Uterus (tissue), 2 donors: ENCODE measurements around the gene DHX38.

ENCODE experiments used
- POLR2A ChIP-seq, 2 donors: fragments of 450-650 bp; IDR thresholded peaks; one replicate each; pipeline ENCODE4 v1.6.1; 2016; ENCODE audit warnings: antibody characterized with exemption in 2 of 2, mild to moderate bottlenecking in 1 of 2, moderate library complexity in 1 of 2
- TF ChIP-seq, protein P1 (sequence below), 4 experiments: fragments of 200-600 bp in 2 of 4; fragments of 450-650 bp in 2 of 4; sonication (generic) in 2 of 4; IDR thresholded peaks; one replicate each; pipeline ENCODE4 v1.5.1; 2016 to 2019; ENCODE audit warnings: antibody characterized with exemption in 4 of 4, mild to moderate bottlenecking in 2 of 4, moderate library complexity in 1 of 4

DNA sequence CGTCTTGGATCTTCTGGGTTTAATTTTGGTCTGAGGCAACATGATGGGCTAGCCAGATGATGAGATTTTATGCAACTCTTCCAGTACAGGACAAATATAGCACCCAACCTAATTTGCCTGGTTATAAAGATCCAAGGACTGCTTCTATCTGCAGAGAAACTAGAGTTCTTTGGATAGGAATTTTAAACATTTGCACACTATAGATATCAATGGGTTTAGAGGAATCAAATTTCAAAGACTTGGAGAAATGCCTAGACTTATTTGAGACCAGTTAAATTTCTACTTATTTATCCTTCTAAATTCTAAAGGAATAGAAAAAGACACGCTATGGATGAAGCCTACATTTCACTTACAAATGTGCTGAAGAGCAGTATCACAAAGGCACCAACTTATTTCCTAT is 65.7 kb downstream of the DHX38 start:
- TF ChIP-seq, protein P1, sequence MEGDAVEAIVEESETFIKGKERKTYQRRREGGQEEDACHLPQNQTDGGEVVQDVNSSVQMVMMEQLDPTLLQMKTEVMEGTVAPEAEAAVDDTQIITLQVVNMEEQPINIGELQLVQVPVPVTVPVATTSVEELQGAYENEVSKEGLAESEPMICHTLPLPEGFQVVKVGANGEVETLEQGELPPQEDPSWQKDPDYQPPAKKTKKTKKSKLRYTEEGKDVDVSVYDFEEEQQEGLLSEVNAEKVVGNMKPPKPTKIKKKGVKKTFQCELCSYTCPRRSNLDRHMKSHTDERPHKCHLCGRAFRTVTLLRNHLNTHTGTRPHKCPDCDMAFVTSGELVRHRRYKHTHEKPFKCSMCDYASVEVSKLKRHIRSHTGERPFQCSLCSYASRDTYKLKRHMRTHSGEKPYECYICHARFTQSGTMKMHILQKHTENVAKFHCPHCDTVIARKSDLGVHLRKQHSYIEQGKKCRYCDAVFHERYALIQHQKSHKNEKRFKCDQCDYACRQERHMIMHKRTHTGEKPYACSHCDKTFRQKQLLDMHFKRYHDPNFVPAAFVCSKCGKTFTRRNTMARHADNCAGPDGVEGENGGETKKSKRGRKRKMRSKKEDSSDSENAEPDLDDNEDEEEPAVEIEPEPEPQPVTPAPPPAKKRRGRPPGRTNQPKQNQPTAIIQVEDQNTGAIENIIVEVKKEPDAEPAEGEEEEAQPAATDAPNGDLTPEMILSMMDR (IDR thresholded peaks at IDR 0.05) = no peak
- no peak for TF ChIP-seq POLR2A (IDR thresholded peaks at IDR 0.05)
